Erythroblast (primary cell): ENCODE results near the gene NXPE3.

ENCODE experiments used
- GATA1 ChIP-seq: IDR thresholded peaks from 2 replicates; pipeline ENCODE4 v1.6.1; 2011; ENCODE audit warnings: low read depth, mild to moderate bottlenecking, control low read depth, low read length, moderate library complexity
- POLR2A ChIP-seq: IDR thresholded peaks from 2 replicates; pipeline ENCODE4 v1.6.1; 2011; ENCODE audit warnings: mild to moderate bottlenecking, low read length

DNA sequence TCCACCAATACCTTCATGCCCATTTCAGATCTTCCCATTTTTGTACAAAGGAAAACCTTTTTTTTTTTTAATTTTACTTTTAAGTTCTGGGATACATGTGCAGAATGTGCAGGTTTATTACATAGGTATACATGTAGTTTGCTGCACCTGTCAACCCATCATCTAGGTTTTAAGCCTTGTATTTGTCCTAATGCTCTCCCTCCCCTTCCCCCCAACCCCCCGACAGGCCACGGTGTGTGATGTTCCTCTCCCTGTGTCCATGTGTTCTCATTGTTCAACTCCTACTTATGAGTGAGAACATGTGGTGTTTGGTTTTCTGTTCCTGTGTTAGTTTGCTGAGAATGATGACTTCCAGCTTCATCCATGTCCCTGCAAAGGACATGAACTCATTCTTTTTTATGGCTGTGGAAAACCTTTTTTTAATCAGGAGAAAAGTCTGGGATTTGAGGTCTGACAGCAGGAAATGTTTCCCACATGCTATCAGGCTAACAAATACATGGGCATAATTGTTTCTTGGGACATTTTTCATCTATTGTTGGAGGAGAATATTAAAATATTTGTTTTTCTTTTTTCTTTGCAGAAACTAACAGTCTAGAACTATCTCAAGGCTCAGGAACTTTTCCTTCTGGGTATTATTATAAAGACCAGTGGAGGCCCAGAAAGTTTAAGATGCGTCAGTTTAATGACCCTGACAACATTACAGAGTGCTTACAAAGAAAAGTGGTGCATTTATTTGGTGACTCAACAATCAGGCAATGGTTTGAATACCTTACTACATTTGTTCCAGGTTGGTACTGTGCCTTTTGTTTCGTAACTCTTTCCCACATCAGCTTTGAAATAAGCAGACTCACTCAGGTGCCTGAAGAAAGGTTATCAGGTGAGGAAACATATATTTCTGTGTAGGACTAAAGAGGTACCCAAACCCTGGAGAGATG is 37.5 kb downstream of the NXPE3 start:
- TF ChIP-seq POLR2A, result no peak
- TF ChIP-seq GATA1, result no peak
